ENCODE measurements around the gene PKHD1.
A peak's percentile ranks its signal among the peaks of the same experiment; 100 is the strongest.

The PKHD1 gene

DNA sequence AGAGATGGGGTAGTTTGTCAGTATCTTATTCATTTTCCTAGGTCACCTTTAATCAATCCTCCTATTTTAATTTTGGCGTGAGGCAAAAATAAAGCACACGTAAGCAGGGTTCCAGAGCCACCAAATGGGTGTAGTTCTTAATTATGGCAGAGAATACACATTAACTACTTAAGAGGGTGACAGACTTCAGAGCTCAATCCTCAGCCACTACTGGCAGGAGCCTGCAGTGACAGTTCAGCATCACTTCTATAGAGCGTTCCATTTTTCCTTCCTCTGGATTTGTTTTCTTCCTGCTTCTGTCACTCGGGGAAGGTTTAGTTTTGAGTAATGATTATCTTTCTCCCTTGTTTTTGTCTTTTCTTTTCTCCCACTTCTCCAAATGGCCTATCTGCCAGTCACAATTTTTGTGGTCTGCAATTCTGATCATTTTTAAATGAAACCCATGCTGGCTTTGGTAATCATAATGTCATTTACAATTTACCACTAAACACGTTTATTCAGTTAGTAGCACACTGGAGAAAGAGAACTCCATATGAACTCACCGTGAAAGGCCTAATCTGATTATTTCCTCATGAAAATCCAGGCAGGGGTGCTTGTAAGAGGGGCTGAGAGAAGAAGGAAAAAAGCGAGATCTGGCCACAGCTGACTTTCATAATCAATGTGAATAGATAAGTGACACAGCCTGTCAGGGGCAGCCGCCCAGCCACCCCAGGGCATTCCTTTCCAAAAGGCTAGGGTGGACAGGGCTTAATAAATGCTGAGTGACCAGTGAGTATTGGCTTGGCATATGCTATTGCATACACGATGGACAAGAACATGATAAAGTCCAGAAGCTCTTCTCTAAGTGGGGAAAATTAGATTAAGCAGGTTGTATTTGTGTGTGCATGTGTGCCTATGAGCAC lies 412.1 kb downstream of the PKHD1 start:
- TF ChIP-seq POLR2A (IDR thresholded peaks at IDR 0.05; ENCODE audit: low read depth, low read length): no peak
- FAIRE-seq (no peak), DNase-seq (ENCODE audit: insufficient read length, low spot score) (no peak)

DNA sequence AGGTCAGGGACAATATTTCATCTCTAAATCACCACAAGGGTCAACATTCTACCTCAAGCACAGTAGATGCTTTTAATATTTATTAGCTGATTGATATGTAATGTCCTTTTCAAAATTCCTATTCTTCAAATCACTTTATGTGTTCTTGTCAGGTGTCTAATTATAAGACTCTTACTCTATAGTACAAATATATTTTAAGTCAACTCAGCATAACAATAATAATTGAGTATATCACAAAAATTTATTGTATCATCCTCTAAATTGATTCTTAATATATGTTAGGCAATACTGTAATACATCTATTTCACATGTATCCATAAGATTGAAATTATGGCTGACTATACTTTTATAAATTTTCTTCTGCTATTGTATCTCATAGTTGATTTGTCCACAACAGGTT lies 423.9 kb downstream of the PKHD1 start:
- TF ChIP-seq POLR2A (IDR thresholded peaks at IDR 0.05; ENCODE audit: low read depth, low read length): no peak
- no peak for DNase-seq (ENCODE audit: insufficient read length, low spot score)
- no peak for FAIRE-seq

DNA sequence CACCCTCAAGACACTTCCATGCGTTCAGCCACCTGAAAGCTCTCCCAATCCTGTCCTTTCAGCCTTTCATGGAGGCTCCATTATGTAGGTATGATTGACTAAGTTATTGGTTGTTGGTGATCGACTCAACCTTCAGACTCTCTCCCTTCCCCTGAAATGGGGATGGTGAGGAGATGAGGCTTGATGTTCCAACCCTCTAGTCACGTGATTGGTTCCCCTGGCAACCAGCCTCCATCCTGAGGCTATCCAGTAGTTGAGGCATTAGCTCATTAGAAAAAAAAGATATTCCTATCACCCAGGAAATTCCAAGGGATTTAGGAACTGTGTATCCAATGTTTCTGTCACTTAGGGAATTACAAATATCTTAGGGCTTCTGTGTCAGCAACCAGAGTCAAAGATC lies 426.6 kb downstream of the PKHD1 start:
- DNase-seq (ENCODE audit: insufficient read length, low spot score): no peak
- no peak for FAIRE-seq

DNA sequence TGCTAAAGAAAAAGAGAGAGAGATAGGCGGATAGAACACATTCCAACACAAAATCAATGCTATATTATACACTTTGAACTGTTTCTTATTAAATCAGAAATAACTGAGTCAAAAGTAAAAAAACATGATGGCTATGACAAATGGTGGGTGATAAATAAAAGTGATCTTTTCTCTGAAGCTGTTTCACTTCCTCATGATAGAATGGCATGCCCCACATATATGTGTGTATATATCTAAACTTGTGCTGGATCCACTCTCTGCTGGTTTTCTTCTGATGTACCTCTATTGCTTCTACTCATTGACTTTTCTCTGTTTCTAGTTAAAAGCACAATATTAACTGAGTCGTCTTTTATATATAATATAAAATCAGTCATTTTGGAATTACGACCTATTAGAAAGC lies 429.9 kb downstream of the PKHD1 start:
- no peak for FAIRE-seq
- no peak for TF ChIP-seq POLR2A (IDR thresholded peaks at IDR 0.05; ENCODE audit: low read depth, low read length)

More for the DNA sequence above, 426.6 kb downstream of the PKHD1 start:
- TF ChIP-seq POLR2A (IDR thresholded peaks at IDR 0.05; ENCODE audit: low read depth, low read length): no peak

DNA sequence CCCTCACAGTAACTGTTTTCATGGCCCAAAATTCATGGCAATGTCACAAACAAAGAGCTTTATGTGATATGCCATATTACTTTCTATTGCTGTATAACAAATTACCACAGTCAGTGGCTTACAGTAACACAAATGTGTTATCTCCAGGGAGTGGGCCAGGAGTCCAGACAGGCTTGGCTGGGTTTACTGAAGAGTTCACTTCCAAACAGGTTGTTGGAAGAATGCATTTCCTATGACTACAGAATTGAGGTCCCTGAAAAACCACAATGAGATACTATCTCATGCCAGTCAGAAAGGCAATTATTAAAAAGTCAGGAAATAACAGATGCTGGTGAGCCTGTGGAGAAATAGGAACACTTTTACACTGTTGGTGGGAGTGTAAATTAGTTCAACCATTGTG lies 431.9 kb downstream of the PKHD1 start:
- no peak for TF ChIP-seq POLR2A (IDR thresholded peaks at IDR 0.05; ENCODE audit: low read depth, low read length)
- no peak for FAIRE-seq
- DNase-seq (ENCODE audit: insufficient read length, low spot score): no peak

More for the DNA sequence above, 429.9 kb downstream of the PKHD1 start:
- no peak for DNase-seq (ENCODE audit: insufficient read length, low spot score)

DNA sequence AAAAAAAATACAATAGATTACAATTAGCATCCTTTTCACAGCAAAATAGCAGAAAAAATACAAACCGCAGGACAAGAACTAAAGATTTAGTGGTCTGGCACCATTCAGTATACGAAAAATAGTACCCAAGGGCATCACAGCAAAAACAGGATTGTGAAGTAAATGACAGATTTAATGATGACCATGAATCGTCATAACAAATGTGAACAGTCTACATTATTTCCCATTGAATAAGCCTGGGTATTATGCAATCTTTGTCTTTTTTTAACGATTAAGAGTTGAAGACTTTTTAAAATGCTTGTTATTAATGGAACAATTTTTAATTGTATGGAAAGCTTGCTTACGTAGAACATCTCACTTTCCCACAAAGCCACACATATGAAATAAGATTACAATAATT lies 432.8 kb downstream of the PKHD1 start:
- FAIRE-seq (no peak), DNase-seq (ENCODE audit: insufficient read length, low spot score) (no peak)
- TF ChIP-seq POLR2A (IDR thresholded peaks at IDR 0.05; ENCODE audit: low read depth, low read length): no peak

DNA sequence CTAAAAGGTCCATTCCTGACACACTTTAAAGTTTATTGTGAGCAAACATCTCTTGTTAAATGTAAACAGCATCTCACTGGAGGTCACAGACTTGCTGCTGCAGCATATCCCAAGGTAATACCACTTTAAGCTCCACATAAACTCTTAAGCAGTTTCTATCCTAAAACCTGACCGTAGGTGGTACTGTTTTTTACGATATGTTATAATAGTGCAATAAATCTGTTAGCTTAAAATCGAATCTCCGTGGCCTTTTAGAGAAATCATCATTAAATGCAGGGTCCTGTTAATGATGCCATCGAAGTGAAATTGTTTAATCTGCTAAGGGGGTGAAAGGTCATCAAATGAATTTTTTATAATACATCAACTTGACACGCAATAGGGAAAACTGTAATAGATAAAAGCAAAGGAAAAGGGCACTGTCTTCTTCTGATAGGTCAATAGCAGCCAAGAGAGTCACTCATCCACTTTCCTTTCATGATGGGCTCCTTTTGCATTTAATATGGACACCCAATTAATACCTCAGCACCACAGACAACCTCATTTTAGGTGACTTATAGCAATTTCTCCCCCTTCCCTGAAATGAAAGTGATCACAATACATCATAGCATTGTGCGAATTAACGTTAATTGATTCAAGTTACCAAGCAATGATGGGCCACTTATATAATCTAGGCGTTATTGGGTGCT lies 436.1 kb downstream of the PKHD1 start:
- no peak for DNase-seq (ENCODE audit: insufficient read length, low spot score)
- no peak for TF ChIP-seq POLR2A (IDR thresholded peaks at IDR 0.05; ENCODE audit: low read depth, low read length)
- FAIRE-seq: no peak

DNA sequence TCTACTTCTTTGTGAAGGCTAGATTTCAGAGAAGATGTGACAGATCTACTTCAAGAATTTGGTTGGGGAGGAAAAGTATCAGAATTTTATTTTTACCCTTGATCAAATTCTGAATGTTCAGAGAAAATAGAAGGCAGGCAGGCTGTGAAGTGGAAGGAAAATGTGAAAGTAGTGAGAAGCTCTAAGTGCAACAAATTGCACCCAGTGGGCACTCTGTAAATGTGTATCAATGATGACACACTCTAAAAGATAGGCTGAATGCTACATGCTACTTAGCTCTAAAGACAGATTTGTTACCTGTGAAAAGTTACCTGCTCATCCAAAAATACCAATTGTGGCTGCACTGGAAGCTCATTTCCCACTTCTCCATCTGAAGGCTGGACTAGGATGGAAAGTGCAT lies 438.6 kb downstream of the PKHD1 start:
- DNase-seq (ENCODE audit: insufficient read length, low spot score): no peak
- FAIRE-seq: no peak
- TF ChIP-seq POLR2A (IDR thresholded peaks at IDR 0.05; ENCODE audit: low read depth, low read length): no peak

DNA sequence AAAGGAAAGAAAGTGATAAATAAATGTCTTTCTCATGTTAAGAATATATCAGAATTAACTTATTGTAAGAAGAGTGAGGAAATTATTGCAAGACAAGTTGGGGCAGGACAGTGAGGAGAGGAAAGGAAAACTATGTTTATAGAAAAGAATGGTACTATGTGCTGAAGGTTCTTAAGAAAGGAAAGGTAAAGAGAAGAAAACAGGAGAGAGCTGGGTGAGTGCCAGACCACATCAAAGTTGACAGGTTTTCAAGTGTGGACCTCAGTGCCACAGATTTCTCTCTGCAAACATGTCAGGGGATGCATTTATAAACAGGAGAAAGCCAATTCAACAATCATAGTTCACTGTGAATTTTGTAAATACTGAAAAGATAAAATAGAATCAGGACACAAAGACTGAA lies 439.2 kb downstream of the PKHD1 start:
- FAIRE-seq: no peak
- TF ChIP-seq POLR2A (IDR thresholded peaks at IDR 0.05; ENCODE audit: low read depth, low read length): no peak
- DNase-seq (ENCODE audit: insufficient read length, low spot score): no peak

DNA sequence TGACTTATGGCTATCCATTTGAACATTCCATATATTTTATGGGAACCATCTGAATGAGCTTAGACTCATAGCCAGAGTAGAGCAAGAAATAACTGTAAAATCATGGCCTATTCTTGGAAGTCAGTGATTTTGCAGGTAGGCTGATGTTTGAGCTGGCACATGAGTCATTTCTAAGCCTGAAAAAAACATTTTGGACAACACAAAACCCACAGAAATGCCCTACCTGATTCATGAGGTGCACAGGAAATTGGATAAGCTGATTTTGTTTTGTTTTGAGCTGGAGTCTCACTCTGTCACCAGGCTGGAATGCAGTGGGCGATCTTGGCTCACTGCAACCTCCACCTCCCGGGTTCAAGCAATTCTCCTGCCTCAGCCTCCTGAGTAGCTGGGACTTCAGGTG lies 443.0 kb downstream of the PKHD1 start:
- FAIRE-seq (no peak), DNase-seq (ENCODE audit: insufficient read length, low spot score) (no peak)

DNA sequence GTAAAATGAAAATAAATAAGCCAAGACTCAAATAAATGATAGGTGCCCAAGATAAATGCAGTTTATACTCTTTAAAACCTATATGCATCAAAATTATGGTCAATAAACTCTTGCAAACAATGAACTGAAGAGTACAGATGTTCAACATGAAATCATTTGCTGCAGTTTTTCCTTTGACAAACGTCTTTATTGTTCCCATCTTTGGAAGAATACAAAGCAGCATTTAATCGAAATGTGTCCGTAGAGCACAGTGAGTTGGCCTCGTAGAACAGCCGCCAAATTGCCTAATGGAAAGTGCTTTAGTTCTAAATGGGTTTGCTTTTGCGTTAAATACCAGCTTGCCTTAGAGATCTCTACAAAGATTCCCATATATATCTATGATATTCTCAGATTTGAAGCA lies 447.4 kb downstream of the PKHD1 start:
- FAIRE-seq (no peak), DNase-seq (ENCODE audit: insufficient read length, low spot score) (no peak)
- TF ChIP-seq POLR2A (IDR thresholded peaks at IDR 0.05; ENCODE audit: low read depth, low read length): no peak

More for the DNA sequence above, 443.0 kb downstream of the PKHD1 start:
- TF ChIP-seq POLR2A (IDR thresholded peaks at IDR 0.05; ENCODE audit: low read depth, low read length): no peak

DNA sequence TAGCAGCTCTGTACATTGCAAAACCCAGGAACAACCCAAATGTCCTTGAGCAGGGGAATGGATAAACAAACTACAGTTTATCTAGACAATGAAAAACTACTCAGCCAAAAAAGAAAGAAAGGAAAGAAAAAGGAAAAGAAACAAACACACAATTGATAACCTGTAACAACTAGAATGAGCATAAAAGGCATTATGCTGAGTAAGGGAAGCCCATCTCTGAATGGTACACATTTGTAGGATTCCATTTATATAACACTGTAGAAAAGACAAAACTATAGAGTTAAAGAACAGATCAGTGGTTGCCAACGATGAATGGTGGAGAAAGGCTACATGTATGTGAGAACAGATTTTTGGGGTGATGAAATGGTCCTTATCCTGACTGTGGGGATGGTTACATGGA lies 454.0 kb downstream of the PKHD1 start:
- no peak for TF ChIP-seq POLR2A (IDR thresholded peaks at IDR 0.05; ENCODE audit: low read depth, low read length)
- FAIRE-seq (no peak), DNase-seq (ENCODE audit: insufficient read length, low spot score) (no peak)

DNA sequence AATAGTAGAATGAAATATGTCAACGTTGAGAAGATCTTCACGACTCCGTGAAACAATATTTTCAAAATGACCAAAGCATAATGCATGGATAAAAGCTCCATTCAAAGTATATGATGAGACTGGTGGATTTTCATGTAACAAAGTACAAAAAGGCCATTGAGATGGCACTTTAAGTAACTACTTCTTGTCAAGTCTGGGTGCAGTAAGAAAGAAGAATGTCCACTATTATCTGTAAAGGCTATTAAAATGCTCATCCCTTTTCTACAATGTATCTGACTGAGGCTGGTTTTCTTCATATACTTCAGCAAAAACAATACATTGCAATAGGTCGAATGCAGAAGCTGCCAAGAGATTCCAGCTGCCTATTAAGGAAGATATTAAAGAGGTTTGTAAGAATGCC lies 457.4 kb downstream of the PKHD1 start:
- no peak for TF ChIP-seq POLR2A (IDR thresholded peaks at IDR 0.05; ENCODE audit: low read depth, low read length)
- peak; percentile 11 for FAIRE-seq
- DNase-seq (ENCODE audit: insufficient read length, low spot score): no peak

DNA sequence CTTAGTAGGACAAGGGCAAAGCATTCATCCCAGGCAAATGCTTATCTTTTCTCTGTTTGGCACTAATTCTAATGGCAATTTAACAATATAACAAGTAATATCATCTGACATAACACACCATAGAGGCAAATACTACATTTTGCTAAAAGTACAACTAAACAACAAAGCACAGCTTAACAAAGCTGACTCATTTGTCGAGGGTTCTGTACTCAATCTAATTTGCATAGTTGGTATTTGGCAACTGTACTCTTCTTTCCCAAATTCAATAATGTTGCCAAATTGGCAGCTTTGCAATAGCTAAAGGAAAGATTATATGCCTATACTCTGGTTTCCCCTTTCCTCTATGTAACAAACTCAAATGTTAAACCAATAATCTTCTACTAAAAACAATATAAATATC lies 461.0 kb downstream of the PKHD1 start:
- FAIRE-seq (no peak), DNase-seq (ENCODE audit: insufficient read length, low spot score) (no peak)
- TF ChIP-seq POLR2A (IDR thresholded peaks at IDR 0.05; ENCODE audit: low read depth, low read length): no peak

DNA sequence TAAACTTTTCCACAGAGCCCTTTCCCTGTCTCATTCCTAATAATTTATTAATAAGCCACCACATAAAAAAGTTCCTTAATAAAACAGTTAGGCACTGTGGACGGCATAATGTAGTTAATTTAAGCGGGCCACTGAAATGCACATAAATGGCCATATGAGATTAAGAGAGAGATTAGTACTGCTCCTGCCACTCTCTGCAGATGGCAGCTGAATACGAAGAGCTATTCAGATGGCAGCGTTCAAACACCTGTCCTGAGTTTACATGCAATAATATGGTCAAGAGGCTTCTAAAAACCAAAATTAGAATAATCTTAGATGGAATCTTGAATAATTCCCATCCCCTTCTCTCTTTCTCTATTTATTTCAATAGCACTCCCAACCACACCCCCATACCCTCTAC lies 461.8 kb downstream of the PKHD1 start:
- DNase-seq (ENCODE audit: insufficient read length, low spot score) (no peak), FAIRE-seq (no peak)
- no peak for TF ChIP-seq POLR2A (IDR thresholded peaks at IDR 0.05; ENCODE audit: low read depth, low read length)

Data from H54 (cell line).